Activated CD4-positive, alpha-beta T cell treated with anti-CD3 and anti-CD28 coated beads, Interleukin-2, amount 10 ng/mL, durations not matched to agents 24 days and 14 days (primary cell): Measurements from ENCODE around the gene UBR4. TPM values are rescaled to one million over a fixed set of nuclear protein-coding genes. Genes with fewer than 3 reads are reported as not detected.
A peak's percentile ranks its signal among the peaks of the same experiment; 100 is the strongest.

Experiments
- DNase-seq: peaks from one replicate; pipeline ENCODE4 v3.0.0; 2022
- H3K27ac Mint-ChIP-seq: one replicate; pipeline ENCODE4 v1.8.0; 2022; ENCODE audit warnings: mild to moderate bottlenecking, mixed read lengths
- H3K27me3 Mint-ChIP-seq: one replicate; pipeline ENCODE4 v1.8.0; 2022; ENCODE audit warnings: mixed read lengths
- H3K36me3 Mint-ChIP-seq: one replicate; pipeline ENCODE4 v1.8.0; 2022; ENCODE audit warnings: low read depth, mild to moderate bottlenecking, mixed read lengths
- H3K4me1 Mint-ChIP-seq: one replicate; pipeline ENCODE4 v1.8.0; 2021; ENCODE audit warnings: mixed read lengths
- H3K4me3 Mint-ChIP-seq: one replicate; pipeline ENCODE4 v1.8.0; 2022; ENCODE audit warnings: mild to moderate bottlenecking, moderate library complexity, mixed read lengths
- H3K9me3 Mint-ChIP-seq: one replicate; pipeline ENCODE4 v1.8.0; 2021; ENCODE audit warnings: mixed read lengths
- intact Hi-C: fragments of 100-400 bp; cut with micrococcal nuclease; formaldehyde crosslinking; loops from one replicate; pipeline ENCODE4 v1.15.1; 2023
- total RNA-seq: library from RNA; stranded (reverse); gene quantifications from 2 replicates; pipeline ENCODE4 v1.2.3, GENCODE V29; 2022

The UBR4 gene
- total RNA-seq, 1 donor from 2014 or later: 162 TPM

GRCh38 chr1:19165501-19165900 is 44.6 kb downstream of the UBR4 start:
- H3K36me3 Mint-ChIP-seq: peaks cover 85% of the 10 kb centered on the region
- H3K4me3 Mint-ChIP-seq: no peak overlapping the region
- H3K9me3 Mint-ChIP-seq: no peaks in the 10 kb centered on the region
- peaks cover 12% of the 10 kb centered on the region for H3K4me1 Mint-ChIP-seq
- intact Hi-C loops: loop anchor here (5.0 kb wide), 1 partner anchor 47 kb away; the partner anchor contains the start of gene UBR4
- no peak for DNase-seq
- H3K27me3 Mint-ChIP-seq: no peaks in the 10 kb centered on the region
- no peak overlapping the region for H3K27ac Mint-ChIP-seq

GRCh38 chr1:19164274-19165015 is 45.6 kb downstream of the UBR4 start:
- no peak for DNase-seq
- H3K4me1 Mint-ChIP-seq: peaks cover 3% of the 10 kb centered on the region
- peaks cover 84% of the 10 kb centered on the region for H3K36me3 Mint-ChIP-seq
- H3K27ac Mint-ChIP-seq: no peak overlapping the region
- H3K9me3 Mint-ChIP-seq: no peaks in the 10 kb centered on the region
- intact Hi-C loops: loop anchor here (5.0 kb wide), 1 partner anchor 48 kb away; the partner anchor contains the start of gene UBR4
- H3K4me3 Mint-ChIP-seq: no peak overlapping the region
- no peaks in the 10 kb centered on the region for H3K27me3 Mint-ChIP-seq

GRCh38 chr1:19163261-19163660 is 46.8 kb downstream of the UBR4 start:
- intact Hi-C loops: no loop called here
- Mint-ChIP-seq H3K4me1 (no peaks in the 10 kb centered on the region), H3K27ac (no peak overlapping the region), H3K4me3 (no peak overlapping the region), H3K27me3 (no peaks in the 10 kb centered on the region), H3K9me3 (no peaks in the 10 kb centered on the region), H3K36me3 (peaks cover 80% of the 10 kb centered on the region)
- DNase-seq: no peak

- intact Hi-C loops: no loop called here
- Mint-ChIP-seq H3K27ac (no peak overlapping the region), H3K4me3 (no peak overlapping the region), H3K36me3 (peaks cover 78% of the 10 kb centered on the region), H3K27me3 (no peaks in the 10 kb centered on the region), H3K9me3 (no peaks in the 10 kb centered on the region), H3K4me1 (peaks cover 8% of the 10 kb centered on the region)
- DNase-seq: no peak
Observed at GRCh38 chr1:19160831-19161230, 49.2 kb downstream of the UBR4 start.

GRCh38 chr1:19157653-19158052 is 52.4 kb downstream of the UBR4 start:
- Mint-ChIP-seq H3K27ac (no peak overlapping the region), H3K36me3 (peaks cover 80% of the 10 kb centered on the region), H3K4me3 (no peak overlapping the region), H3K27me3 (no peaks in the 10 kb centered on the region), H3K4me1 (peaks cover 8% of the 10 kb centered on the region), H3K9me3 (no peaks in the 10 kb centered on the region)
- intact Hi-C loops: loop anchor here (5.0 kb wide), 1 partner anchor 35 kb away; no protein-coding TSS in a partner anchor
- no peak for DNase-seq

GRCh38 chr1:19156676-19157075 is 53.4 kb downstream of the UBR4 start:
- H3K4me3 Mint-ChIP-seq: no peak overlapping the region
- peaks cover 8% of the 10 kb centered on the region for H3K4me1 Mint-ChIP-seq
- peak overlapping the region; percentile 40 for H3K27ac Mint-ChIP-seq
- intact Hi-C loops: loop anchor here (5.0 kb wide), 1 partner anchor 34 kb away; no protein-coding TSS in a partner anchor
- H3K9me3 Mint-ChIP-seq: no peaks in the 10 kb centered on the region
- H3K36me3 Mint-ChIP-seq: peaks cover 83% of the 10 kb centered on the region
- DNase-seq: no peak
- no peaks in the 10 kb centered on the region for H3K27me3 Mint-ChIP-seq

GRCh38 chr1:19154876-19155275 is 55.2 kb downstream of the UBR4 start:
- peaks cover 8% of the 10 kb centered on the region for H3K4me1 Mint-ChIP-seq
- H3K36me3 Mint-ChIP-seq: peaks cover 82% of the 10 kb centered on the region
- intact Hi-C loops: loop anchor here (5.0 kb wide), 1 partner anchor 33 kb away; no protein-coding TSS in a partner anchor
- H3K9me3 Mint-ChIP-seq: no peaks in the 10 kb centered on the region
- H3K27ac Mint-ChIP-seq: no peak overlapping the region
- no peaks in the 10 kb centered on the region for H3K27me3 Mint-ChIP-seq
- no peak for DNase-seq
- H3K4me3 Mint-ChIP-seq: no peak overlapping the region

- H3K36me3 Mint-ChIP-seq: peaks cover 88% of the 10 kb centered on the region
- H3K27me3 Mint-ChIP-seq: no peaks in the 10 kb centered on the region
- peaks cover 8% of the 10 kb centered on the region for H3K4me1 Mint-ChIP-seq
- no peaks in the 10 kb centered on the region for H3K9me3 Mint-ChIP-seq
- H3K27ac Mint-ChIP-seq: no peak overlapping the region
- no peak overlapping the region for H3K4me3 Mint-ChIP-seq
- DNase-seq: no peak
- intact Hi-C loops: no loop called here
Observed at GRCh38 chr1:19153169-19153568, 56.9 kb downstream of the UBR4 start.

DNA sequence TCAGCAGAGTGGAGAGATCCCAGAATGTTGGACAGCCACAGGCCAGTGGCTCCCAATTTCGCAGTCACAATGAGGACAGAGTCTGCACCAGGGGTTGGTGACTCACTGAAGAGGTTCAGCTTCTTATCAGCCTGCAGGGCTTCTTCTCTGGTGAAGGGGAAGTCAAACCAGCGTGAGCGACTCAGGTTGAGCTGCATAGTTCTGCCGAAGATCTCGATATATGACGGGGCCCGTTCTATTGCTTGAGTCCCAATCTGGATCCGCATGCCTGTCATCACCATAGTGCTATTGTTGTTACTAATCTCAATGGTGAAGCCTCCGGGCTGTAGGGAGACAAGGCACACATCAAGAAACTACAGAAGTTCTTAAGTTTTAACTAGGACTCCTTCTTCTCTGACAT is 58.5 kb downstream of the UBR4 start:
- H3K27me3 Mint-ChIP-seq: no peaks in the 10 kb centered on the region
- no peak overlapping the region for H3K4me3 Mint-ChIP-seq
- H3K9me3 Mint-ChIP-seq: no peaks in the 10 kb centered on the region
- H3K27ac Mint-ChIP-seq: no peak overlapping the region
- intact Hi-C loops: no loop called here
- peaks cover 91% of the 10 kb centered on the region for H3K36me3 Mint-ChIP-seq
- no peak for DNase-seq
- H3K4me1 Mint-ChIP-seq: peaks cover 3% of the 10 kb centered on the region

GRCh38 chr1:19149736-19150135 is 60.3 kb downstream of the UBR4 start:
- Mint-ChIP-seq H3K4me3 (no peak overlapping the region), H3K9me3 (no peaks in the 10 kb centered on the region), H3K4me1 (no peaks in the 10 kb centered on the region), H3K27me3 (no peaks in the 10 kb centered on the region), H3K36me3 (peaks cover 90% of the 10 kb centered on the region), H3K27ac (no peak overlapping the region)
- no peak for DNase-seq
- intact Hi-C loops: no loop called here

GRCh38 chr1:19140465-19140864 is 69.6 kb downstream of the UBR4 start:
- H3K9me3 Mint-ChIP-seq: no peaks in the 10 kb centered on the region
- H3K4me1 Mint-ChIP-seq: no peaks in the 10 kb centered on the region
- H3K36me3 Mint-ChIP-seq: peaks cover 80% of the 10 kb centered on the region
- no peak overlapping the region for H3K4me3 Mint-ChIP-seq
- H3K27me3 Mint-ChIP-seq: no peaks in the 10 kb centered on the region
- H3K27ac Mint-ChIP-seq: no peak overlapping the region
- intact Hi-C loops: no loop called here
- DNase-seq: no peak

DNA sequence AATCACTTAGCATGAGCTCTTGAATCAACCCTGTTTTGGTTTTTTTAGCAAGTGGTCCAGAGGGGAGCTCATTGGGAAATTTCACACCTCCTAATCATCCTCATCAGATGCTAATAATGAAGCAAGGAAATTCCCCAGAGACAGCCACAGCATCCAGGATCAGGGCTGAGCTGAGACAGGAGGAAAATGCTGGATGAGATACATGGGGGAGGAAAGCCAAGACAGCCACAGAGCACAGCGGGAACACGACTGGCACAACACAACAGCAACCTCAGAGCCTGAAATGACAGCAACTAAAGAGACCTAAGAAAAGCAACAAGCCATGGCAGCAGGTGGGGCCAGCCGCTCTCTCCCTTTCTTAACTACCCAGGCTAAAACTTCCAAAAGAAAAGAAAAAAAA is 70.4 kb downstream of the UBR4 start:
- Mint-ChIP-seq H3K27ac (no peak overlapping the region), H3K4me3 (no peak overlapping the region), H3K27me3 (no peaks in the 10 kb centered on the region), H3K9me3 (no peaks in the 10 kb centered on the region), H3K36me3 (peaks cover 81% of the 10 kb centered on the region), H3K4me1 (no peaks in the 10 kb centered on the region)
- DNase-seq: no peak
- intact Hi-C loops: no loop called here

DNA sequence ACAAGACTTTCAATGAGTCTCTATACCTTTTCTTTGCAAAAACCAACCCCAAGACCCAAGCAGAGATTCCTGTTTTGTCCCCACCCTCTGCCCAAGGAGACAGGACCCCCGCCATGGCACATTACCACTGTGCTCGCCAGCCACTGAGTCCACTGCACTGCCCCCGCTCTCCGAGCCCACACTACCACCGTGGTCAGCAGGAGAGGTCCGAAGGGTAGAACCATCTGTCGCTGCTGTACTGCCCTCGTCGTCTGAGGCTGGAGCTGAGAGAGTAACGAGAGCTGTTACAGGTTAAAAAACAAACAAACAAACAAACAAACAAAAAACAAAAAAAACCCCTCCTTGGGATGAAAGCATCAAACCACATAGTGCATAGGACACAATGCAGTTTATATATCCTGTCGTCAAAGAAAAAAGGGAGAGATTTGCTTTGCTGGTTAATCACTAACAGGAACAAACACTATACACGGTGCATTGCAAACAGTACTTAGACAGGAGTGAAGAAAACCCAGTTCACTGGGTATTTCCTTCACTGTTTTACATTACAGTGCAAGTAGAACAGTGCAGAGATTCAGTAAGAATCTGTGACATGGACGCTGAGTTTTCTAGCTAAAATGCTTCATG is 71.0 kb downstream of the UBR4 start:
- peaks cover 80% of the 10 kb centered on the region for H3K36me3 Mint-ChIP-seq
- no peak overlapping the region for H3K27ac Mint-ChIP-seq
- H3K9me3 Mint-ChIP-seq: peaks cover 5% of the 10 kb centered on the region
- no peak for DNase-seq
- intact Hi-C loops: no loop called here
- H3K4me3 Mint-ChIP-seq: no peak overlapping the region
- no peaks in the 10 kb centered on the region for H3K4me1 Mint-ChIP-seq
- no peaks in the 10 kb centered on the region for H3K27me3 Mint-ChIP-seq

GRCh38 chr1:19138331-19138730 is 71.7 kb downstream of the UBR4 start:
- H3K27ac Mint-ChIP-seq: no peak overlapping the region
- H3K9me3 Mint-ChIP-seq: peaks cover 6% of the 10 kb centered on the region
- no peak overlapping the region for H3K4me3 Mint-ChIP-seq
- intact Hi-C loops: no loop called here
- peaks cover 79% of the 10 kb centered on the region for H3K36me3 Mint-ChIP-seq
- no peak for DNase-seq
- no peaks in the 10 kb centered on the region for H3K27me3 Mint-ChIP-seq
- H3K4me1 Mint-ChIP-seq: no peaks in the 10 kb centered on the region
